Activated CD4-positive, alpha-beta T cell treated with anti-CD3 and anti-CD28 coated beads for 36 hours (primary cell): ENCODE results near the gene SLC9A9. TPM values are rescaled to one million over a fixed set of nuclear protein-coding genes. Genes with fewer than 3 reads are reported as not detected.

Experiments
- ATAC-seq: fragments of 200-7000 bp; cut with Tn5 transposase; one replicate; pipeline ENCODE4 v1.10.0; 2021; ENCODE audit warnings: mild to moderate bottlenecking, moderate library complexity
- CTCF ChIA-PET: fragments of 350-600 bp; sonication (Branson Sonifier 250); formaldehyde crosslinking; loops from one replicate; lab custom pipeline; 2021; ENCODE audit warnings: antibody characterized with exemption; lab: Charles Lee
- POLR2A ChIA-PET: fragments of 350-600 bp; sonication (Branson Sonifier 250); formaldehyde crosslinking; loops from one replicate; lab custom pipeline; 2021; ENCODE audit warnings: antibody characterized with exemption, inconsistent platforms; lab: Charles Lee
- DNase-seq: peaks from one replicate; pipeline ENCODE4 v3.0.0-alpha.2; 2020
- H3K27ac Mint-ChIP-seq: one replicate; pipeline ENCODE4 v1.8.0; 2021; ENCODE audit warnings: mixed read lengths
- H3K27me3 Mint-ChIP-seq: one replicate; pipeline ENCODE4 v1.8.0; 2021; ENCODE audit warnings: mixed read lengths
- H3K36me3 Mint-ChIP-seq: one replicate; pipeline ENCODE4 v1.8.0; 2021; ENCODE audit warnings: low read depth, mixed read lengths
- H3K4me1 Mint-ChIP-seq: one replicate; pipeline ENCODE4 v1.8.0; 2021; ENCODE audit warnings: mixed read lengths
- H3K4me3 Mint-ChIP-seq: one replicate; pipeline ENCODE4 v1.8.0; 2021; ENCODE audit warnings: mild to moderate bottlenecking, moderate library complexity, mixed read lengths
- H3K9me3 Mint-ChIP-seq: one replicate; pipeline ENCODE4 v1.8.0; 2021; ENCODE audit warnings: low read depth, mixed read lengths
- intact Hi-C, 2 experiments: fragments of 100-400 bp; cut with DNase I in 1 of 2; cut with micrococcal nuclease in 1 of 2; formaldehyde crosslinking; loops; one replicate each; pipeline versions ENCODE4 v1.14.2 to v1.15.1; 2022 to 2024; cut with DNase I, micrococcal nuclease
- total RNA-seq, 2 experiments: library from RNA; stranded (reverse); gene quantifications; one replicate each; pipeline ENCODE4 v1.2.3, GENCODE V29; 2021

Gene SLC9A9
- total RNA-seq, 2 experiments from 2014 or later, result 1.4 to 1.6 TPM

DNA sequence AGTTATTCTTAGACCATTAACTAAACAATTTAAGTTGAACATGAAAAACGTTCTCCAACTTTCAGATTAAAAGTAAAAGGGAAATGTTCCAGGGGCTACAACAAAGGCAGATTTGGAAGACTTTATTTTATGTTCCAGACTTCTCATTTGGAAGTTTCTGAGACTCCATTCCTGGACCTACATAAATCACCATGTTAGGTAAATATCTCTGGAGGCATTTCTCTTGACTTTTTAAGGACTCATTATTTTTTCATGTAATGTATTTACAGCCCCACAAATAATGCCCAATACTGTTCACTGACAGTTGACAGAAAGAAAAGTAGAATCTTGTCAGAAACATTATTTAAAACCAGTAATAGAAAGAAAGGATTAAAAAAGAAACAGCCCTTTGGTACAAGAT, 352.1 kb downstream of the SLC9A9 start:
- no peaks in the 10 kb centered on the region for H3K27me3 Mint-ChIP-seq
- CTCF ChIA-PET, result interaction anchor here (0.7 kb wide), 1 partner anchor 272 kb away, joined by 3 read pairs; no protein-coding TSS in a partner anchor
- intact Hi-C loops, result no loop called here
- POLR2A ChIA-PET, result no interaction called here
- H3K4me1 Mint-ChIP-seq, result no peaks in the 10 kb centered on the region
- no peak for ATAC-seq
- H3K4me3 Mint-ChIP-seq, result no peak overlapping the region
- no peak overlapping the region for H3K27ac Mint-ChIP-seq
- peaks cover 3% of the 10 kb centered on the region for H3K36me3 Mint-ChIP-seq
- H3K9me3 Mint-ChIP-seq, result no peaks in the 10 kb centered on the region
- DNase-seq, result no peak

DNA sequence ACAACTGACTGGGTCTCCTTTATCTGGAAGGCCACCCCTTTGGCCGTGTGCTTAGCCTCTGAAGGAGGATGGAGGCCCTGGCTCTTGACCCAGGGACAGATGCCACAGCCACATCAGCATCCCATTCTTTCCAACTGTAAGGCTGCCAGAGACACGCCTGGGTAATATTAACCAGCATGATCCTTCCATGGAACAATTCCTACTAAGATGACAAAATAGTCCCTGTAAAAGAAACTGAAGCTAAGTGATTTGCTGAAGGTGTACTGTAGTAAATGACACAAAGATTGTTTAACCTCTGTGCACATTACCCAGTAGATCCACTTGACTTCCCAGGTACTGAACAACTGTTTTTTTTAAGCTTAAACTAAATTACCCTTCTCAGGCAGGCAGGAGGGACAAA, 352.7 kb downstream of the SLC9A9 start:
- no peaks in the 10 kb centered on the region for H3K4me1 Mint-ChIP-seq
- POLR2A ChIA-PET, result interaction anchor here (0.7 kb wide), 1 partner anchor 15 kb away, joined by 4 read pairs; no protein-coding TSS in a partner anchor
- no peaks in the 10 kb centered on the region for H3K9me3 Mint-ChIP-seq
- no peaks in the 10 kb centered on the region for H3K27me3 Mint-ChIP-seq
- H3K36me3 Mint-ChIP-seq, result peaks cover 5% of the 10 kb centered on the region
- DNase-seq (no peak), ATAC-seq (no peak)
- no peak overlapping the region for H3K4me3 Mint-ChIP-seq
- intact Hi-C loops, result no loop called here
- CTCF ChIA-PET, result no interaction called here
- H3K27ac Mint-ChIP-seq, result no peak overlapping the region

DNA sequence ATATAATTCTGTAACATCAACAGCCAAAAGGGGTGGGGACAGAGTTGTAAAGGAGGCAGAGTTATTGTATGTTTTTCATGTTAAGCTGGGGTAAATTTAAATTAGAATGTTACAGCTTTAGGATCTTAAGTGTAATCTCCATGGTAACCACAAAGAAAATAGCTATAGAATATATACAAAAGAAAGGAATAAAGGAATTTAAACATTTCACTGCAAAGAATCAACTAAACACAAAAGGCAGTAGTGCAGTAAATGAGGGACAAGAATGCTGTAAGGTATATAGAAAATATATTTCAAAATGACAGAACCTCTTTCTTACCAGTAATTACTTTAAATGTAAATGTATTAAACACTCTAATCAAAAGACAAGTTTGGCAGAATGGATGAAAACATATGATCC, 361.7 kb downstream of the SLC9A9 start:
- CTCF ChIA-PET, result interaction anchor here (0.6 kb wide), 1 partner anchor 780 kb away, joined by 3 read pairs; no protein-coding TSS in a partner anchor
- intact Hi-C loops, result no loop called here

DNA sequence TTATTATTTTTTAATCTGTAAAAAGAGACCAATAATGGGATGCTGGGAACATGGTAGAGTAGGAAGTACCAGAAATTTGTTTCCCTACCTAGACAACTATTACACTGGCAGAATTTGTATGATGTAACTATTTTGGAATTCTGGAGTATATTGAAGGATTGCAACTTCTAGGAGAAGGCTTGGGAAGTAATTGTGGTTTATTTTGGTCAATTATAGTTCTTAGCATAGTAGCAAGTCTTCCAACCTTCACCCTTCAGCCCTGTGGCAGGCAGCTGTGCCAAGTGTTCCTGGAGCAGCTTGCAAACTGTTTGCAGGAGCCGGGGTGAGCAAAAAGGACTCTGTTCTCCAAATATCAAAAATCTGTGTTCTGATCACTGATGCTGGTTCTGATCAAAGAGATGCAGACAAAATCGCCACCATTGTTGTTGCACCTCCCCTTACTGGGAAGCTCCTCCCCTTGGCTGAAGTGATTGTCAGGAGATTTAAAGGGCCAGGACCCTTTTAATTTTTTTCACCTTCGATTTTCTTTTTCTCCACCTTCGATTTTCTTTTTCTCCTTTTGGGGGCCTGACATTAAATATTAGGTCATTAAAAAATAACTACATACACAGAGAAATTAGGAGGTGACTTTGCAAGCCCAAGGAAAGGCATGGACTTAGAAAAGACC, 363.3 kb downstream of the SLC9A9 start:
- DNase-seq (no peak), ATAC-seq (no peak)
- Mint-ChIP-seq H3K9me3 (no peaks in the 10 kb centered on the region), H3K4me1 (no peaks in the 10 kb centered on the region), H3K36me3 (no peaks in the 10 kb centered on the region), H3K27ac (no peak overlapping the region), H3K4me3 (no peak overlapping the region), H3K27me3 (no peaks in the 10 kb centered on the region)
- intact Hi-C loops, result no loop called here
- ChIA-PET POLR2A (no interaction called here), CTCF (no interaction called here)

More for the DNA sequence above, 361.7 kb downstream of the SLC9A9 start:
- ATAC-seq, result no peak
- Mint-ChIP-seq H3K36me3 (peaks cover 2% of the 10 kb centered on the region), H3K27me3 (no peaks in the 10 kb centered on the region), H3K9me3 (no peaks in the 10 kb centered on the region), H3K27ac (no peak overlapping the region), H3K4me3 (no peak overlapping the region), H3K4me1 (no peaks in the 10 kb centered on the region)
- no peak for DNase-seq
- POLR2A ChIA-PET, result no interaction called here

DNA sequence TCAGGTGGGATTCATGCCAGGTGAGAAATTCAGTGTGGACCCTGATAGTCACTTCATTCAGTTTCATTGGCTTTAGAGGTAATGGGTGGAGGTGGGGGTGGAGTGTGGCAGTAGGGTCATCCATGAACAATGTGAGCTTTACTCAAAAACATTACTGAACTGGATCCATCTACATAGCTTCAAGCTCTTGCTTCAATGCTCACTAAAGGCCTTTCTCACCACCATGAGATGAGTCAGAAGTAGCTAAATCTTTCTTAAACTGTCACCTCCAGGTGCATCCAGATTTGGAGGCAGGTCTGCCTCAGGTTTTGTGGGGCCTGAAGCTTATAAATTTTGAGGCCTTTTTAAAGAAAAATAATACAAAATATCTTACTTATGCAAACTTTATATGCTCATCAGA, 365.1 kb downstream of the SLC9A9 start:
- ChIA-PET POLR2A (interaction anchor here (0.6 to 0.7 kb wide), 2 partner anchors 8 to 72 kb away, joined by 3 to 5 read pairs; no protein-coding TSS in a partner anchor), CTCF (no interaction called here)
- Mint-ChIP-seq H3K4me1 (no peaks in the 10 kb centered on the region), H3K9me3 (no peaks in the 10 kb centered on the region), H3K36me3 (no peaks in the 10 kb centered on the region), H3K4me3 (no peak overlapping the region), H3K27ac (no peak overlapping the region), H3K27me3 (no peaks in the 10 kb centered on the region)
- DNase-seq, result no peak
- no peak for ATAC-seq
- intact Hi-C loops, result no loop called here

DNA sequence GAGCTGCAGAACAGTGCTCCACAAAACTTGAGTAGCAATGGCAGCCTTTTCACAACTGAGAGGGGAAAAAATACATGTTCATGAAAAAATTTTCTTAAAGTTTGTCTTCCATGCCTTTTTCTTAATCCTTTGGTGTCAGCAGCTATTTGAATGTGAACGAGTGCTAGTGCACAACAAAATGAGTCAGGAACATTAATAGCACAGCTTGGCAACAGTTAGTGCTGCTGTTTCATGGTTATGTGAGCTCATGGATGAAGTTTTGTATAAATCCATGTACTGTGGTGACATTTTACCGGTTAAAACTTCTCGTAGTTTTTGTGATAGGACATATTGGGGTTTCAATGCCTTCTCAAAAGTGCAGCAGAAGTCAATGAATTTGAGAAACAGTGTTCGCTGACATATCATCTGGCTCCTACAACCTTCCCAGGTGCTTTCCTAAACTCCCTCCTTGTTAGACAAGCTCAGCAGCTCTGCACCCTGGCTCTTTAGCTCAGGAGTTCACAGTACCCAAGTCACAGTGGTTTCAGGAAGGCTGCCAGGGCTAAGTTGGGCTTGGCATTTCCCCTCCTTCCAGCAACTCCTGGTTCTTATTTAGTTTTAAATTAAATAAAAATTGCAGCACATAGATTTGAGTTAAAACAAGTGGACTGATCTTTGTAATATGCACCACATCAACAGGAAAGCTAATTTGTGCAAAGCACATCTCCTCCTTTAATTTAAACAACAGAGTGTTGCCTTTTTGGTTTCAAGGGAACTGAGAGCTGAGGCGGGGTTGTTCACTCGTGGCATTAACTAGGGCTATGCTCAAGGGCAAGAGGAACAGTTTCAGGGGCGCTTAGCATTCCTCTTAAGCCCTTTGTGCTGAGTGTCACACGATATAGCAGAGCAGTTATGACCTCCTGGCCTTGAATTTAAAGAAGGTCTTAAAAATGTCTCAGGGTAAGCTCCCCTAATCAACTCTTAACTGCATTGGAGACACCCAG, 365.9 kb downstream of the SLC9A9 start:
- Mint-ChIP-seq H3K4me3 (no peak overlapping the region), H3K27me3 (no peaks in the 10 kb centered on the region), H3K9me3 (no peaks in the 10 kb centered on the region), H3K36me3 (no peaks in the 10 kb centered on the region), H3K4me1 (no peaks in the 10 kb centered on the region), H3K27ac (no peak overlapping the region)
- ATAC-seq (no peak), DNase-seq (no peak)
- ChIA-PET CTCF (no interaction called here), POLR2A (interaction anchor here (0.6 kb wide), 1 partner anchor 7 kb away, joined by 3 read pairs; no protein-coding TSS in a partner anchor)
- intact Hi-C loops, result no loop called here

DNA sequence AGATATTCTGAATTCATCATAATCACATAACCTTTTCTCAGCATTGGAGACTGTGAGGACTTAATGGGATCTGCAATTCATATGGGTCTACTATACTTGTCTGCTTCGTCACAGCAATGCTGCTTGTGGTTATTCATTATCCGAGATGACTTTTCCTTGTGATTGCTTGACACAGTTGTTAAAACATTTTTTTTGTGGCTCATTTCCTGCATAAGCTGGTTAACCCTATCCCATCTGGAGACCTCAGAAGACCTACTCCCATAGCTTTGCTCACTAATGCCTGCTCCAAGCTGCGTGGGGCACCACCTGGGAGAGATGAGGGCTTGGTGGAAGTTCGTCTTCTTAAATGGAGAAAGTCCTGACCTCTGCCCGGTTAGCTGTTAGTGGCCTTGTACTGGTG, 367.9 kb downstream of the SLC9A9 start:
- H3K4me1 Mint-ChIP-seq, result no peaks in the 10 kb centered on the region
- CTCF ChIA-PET, result no interaction called here
- no peaks in the 10 kb centered on the region for H3K27me3 Mint-ChIP-seq
- H3K9me3 Mint-ChIP-seq, result no peaks in the 10 kb centered on the region
- POLR2A ChIA-PET, result interaction anchor here (0.6 kb wide), 1 partner anchor 15 kb away, joined by 4 read pairs; no protein-coding TSS in a partner anchor
- no peak overlapping the region for H3K4me3 Mint-ChIP-seq
- no peak overlapping the region for H3K27ac Mint-ChIP-seq
- no peaks in the 10 kb centered on the region for H3K36me3 Mint-ChIP-seq
- ATAC-seq, result no peak
- DNase-seq, result no peak
- intact Hi-C loops, result no loop called here

DNA sequence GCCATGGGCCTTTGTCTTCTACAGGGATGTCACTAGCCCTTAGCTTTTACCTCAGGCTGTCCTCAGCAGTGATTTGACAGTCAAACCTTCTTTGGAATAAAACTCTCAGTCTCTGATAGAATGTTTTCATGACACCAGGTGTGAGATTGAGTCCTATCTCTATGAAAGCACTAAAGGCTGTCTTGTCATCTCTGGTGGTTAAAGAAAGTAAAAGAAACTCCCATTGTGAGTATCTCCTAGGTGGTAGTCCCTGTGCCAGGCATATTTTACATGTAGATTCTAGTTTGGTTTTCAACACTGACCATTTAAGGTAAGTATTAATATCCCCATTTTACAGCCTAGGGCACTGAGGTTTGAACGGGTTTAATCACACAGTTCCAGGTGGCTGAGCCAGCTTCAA, 368.5 kb downstream of the SLC9A9 start:
- Mint-ChIP-seq H3K27me3 (no peaks in the 10 kb centered on the region), H3K9me3 (no peaks in the 10 kb centered on the region), H3K27ac (no peak overlapping the region), H3K4me1 (no peaks in the 10 kb centered on the region), H3K4me3 (no peak overlapping the region), H3K36me3 (no peaks in the 10 kb centered on the region)
- no peak for DNase-seq
- ChIA-PET POLR2A (no interaction called here), CTCF (no interaction called here)
- no peak for ATAC-seq
- intact Hi-C loops, result no loop called here

DNA sequence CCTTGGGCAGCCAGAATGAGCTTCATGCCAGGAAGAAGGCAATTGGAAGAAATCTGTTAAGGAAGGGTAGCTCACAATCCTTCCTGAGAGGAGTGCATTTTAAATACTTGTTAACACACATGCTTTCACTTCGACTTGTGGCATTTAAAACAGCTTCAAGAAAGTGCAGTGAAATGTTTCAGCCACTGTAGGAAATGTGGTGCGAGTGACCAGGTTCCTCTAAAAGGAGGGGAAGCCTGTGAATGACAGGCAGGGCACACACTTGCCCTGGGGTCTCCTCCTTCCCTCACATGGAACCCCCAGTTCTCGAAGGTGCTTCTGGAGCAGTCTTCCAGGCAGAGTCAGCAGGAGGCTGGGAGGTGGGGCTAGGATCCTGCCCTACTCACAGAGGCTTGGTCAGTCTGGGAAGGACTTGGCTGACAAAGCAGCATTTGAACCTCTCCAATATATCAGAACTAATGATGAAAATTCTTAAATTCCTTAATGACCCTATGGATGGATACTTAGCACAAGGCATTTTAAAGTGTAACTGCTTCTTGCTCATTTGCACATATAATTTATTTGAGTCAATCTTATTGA, 370.1 kb downstream of the SLC9A9 start:
- ATAC-seq (no peak), DNase-seq (no peak)
- CTCF ChIA-PET, result interaction anchor here (0.6 kb wide), 1 partner anchor 649 kb away, joined by 3 read pairs; no protein-coding TSS in a partner anchor
- no peaks in the 10 kb centered on the region for H3K27me3 Mint-ChIP-seq
- H3K36me3 Mint-ChIP-seq, result no peaks in the 10 kb centered on the region
- POLR2A ChIA-PET, result no interaction called here
- no peak overlapping the region for H3K4me3 Mint-ChIP-seq
- intact Hi-C loops, result no loop called here
- H3K27ac Mint-ChIP-seq, result no peak overlapping the region
- no peaks in the 10 kb centered on the region for H3K9me3 Mint-ChIP-seq
- no peaks in the 10 kb centered on the region for H3K4me1 Mint-ChIP-seq

DNA sequence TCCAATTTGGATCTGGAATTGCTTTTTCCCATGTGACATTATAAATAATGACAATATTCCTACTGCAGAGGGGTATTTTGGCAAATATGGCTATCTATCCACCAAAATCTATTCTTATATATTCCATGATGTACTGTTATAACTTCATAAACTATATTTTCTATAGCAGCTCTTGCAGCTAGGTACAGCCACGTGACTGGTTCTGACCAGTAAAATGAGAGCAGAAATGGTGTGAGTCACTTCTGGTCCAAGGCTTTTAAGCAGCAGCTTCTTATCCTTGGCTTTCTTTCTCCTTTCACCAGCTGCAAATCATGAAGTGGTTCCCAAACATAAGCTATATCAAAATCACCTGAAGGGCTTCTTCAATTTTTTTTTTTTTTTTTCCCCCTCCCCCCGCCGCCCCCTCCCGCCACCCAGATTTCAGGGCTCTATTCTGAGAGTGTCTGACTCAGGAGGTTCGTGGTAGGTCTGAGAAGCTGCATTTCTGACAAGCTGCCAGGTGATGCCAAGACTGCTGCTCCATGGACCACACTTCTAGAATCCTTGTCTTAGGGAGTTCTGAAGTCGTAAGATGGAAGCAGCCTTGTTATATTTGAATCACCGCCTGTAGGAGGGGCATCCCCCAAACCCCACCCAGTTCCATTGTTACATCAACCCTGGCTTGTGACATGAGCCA, 371.2 kb downstream of the SLC9A9 start:
- peaks cover 3% of the 10 kb centered on the region for H3K4me1 Mint-ChIP-seq
- ChIA-PET CTCF (no interaction called here), POLR2A (no interaction called here)

DNA sequence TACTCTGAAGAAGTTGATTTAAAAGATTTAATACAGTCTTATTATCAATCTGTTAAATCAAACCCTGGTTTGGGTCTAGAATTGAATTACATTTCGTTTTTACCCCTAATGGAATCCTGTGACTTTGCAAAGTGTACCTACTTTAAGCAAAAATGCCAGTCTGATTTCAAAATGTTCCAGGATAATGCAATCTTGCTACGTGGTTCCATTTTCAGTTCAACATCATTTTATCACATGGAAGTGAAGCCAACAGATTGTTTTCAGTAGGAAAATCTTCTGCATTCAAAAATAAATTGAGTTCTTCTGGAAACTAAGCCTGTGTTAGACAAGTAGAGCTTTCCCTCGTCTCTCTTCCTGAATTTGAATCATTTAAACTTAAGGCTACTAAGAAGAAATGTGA, 372.3 kb downstream of the SLC9A9 start:
- no peak for DNase-seq
- Mint-ChIP-seq H3K9me3 (no peaks in the 10 kb centered on the region), H3K36me3 (no peaks in the 10 kb centered on the region), H3K4me3 (no peak overlapping the region), H3K4me1 (peaks cover 9% of the 10 kb centered on the region), H3K27ac (no peak overlapping the region), H3K27me3 (no peaks in the 10 kb centered on the region)
- ChIA-PET POLR2A (no interaction called here), CTCF (no interaction called here)
- no peak for ATAC-seq
- intact Hi-C loops, result no loop called here

More for the DNA sequence above, 371.2 kb downstream of the SLC9A9 start:
- Mint-ChIP-seq H3K9me3 (no peaks in the 10 kb centered on the region), H3K36me3 (no peaks in the 10 kb centered on the region), H3K4me3 (no peak overlapping the region), H3K27me3 (no peaks in the 10 kb centered on the region), H3K27ac (no peak overlapping the region)
- DNase-seq (peak; percentile 6), ATAC-seq (peak; percentile 65)
- intact Hi-C loops, result no loop called here
